Duodenal mucosa (tissue), 2 donors: ENCODE data around the gene CBLIF.
"Not testable (repeated sequence)": the region's sequence is repeated elsewhere in the genome, so short reads cannot be mapped to it uniquely, and the experiment has no call there.

Experiments used
- H3K27ac ChIP-seq: one replicate; pipeline ENCODE4 v1.7.0; 2013; ENCODE audit warnings: low read depth, low read length
- H3K27me3 ChIP-seq, 2 donors: one replicate each; pipeline ENCODE4 v1.7.0; 2013; ENCODE audit warnings: low read length in 2 of 2, control low read depth in 1 of 2; ENCODE audit not compliant: insufficient read depth in 2 of 2, control insufficient read depth in 1 of 2
- H3K36me3 ChIP-seq, 2 donors: one replicate each; pipeline ENCODE4 v1.7.0; 2013; ENCODE audit warnings: low read length in 2 of 2, control low read depth in 1 of 2; ENCODE audit not compliant: insufficient read depth in 2 of 2, control insufficient read depth in 1 of 2
- H3K4me1 ChIP-seq, 2 donors: one replicate each; pipeline ENCODE4 v1.7.0; 2013; ENCODE audit warnings: low read length in 2 of 2, control low read depth in 1 of 2; ENCODE audit not compliant: insufficient read depth in 2 of 2, control insufficient read depth in 1 of 2
- H3K4me3 ChIP-seq, 2 donors: one replicate each; pipeline ENCODE4 v1.7.0; 2013; ENCODE audit warnings: low read length in 2 of 2, low read depth in 1 of 2
- H3K9ac ChIP-seq, 2 donors: one replicate each; pipeline ENCODE4 v1.7.0; 2013; ENCODE audit warnings: low read length in 2 of 2, low read depth in 1 of 2
- H3K9me3 ChIP-seq, 2 donors: one replicate each; pipeline ENCODE4 v1.7.0; 2013; ENCODE audit warnings: low read length in 2 of 2, control low read depth in 1 of 2; ENCODE audit not compliant: control insufficient read depth in 1 of 2

CBLIF gene

DNA sequence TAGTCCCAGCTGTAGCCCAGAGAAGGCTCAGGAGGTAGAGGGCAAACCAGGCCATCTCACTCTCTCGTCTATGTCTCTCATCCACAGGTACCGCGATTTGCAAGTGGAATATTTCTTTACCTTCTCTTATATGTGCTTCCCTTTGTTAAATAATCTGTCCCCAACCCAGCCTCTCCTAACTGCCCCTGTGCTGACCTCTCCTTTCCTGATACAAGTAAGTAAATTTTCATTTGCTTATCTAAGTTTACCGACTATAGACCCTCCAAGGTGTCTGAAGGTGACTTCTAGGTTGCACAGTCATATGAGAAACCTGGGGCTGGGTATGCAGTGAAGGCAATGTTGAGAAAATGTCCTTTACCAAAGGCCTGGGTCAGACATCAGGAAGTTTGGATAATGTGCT lies at the start of gene CBLIF:
CBLIF (minus strand) TSS at position 101 of the 400 bp plus-strand sequence; CDS start at position 55, 46 bp downstream.
- Histone ChIP-seq H3K9me3 (no peaks in the 10 kb centered on the region), H3K27me3 (no peaks in the 10 kb centered on the region), H3K4me1 (peaks cover 4 to 7% of the 10 kb centered on the region in 2 donors), H3K27ac (no peak within 1 kb of the TSS), H3K9ac (no peak within 1 kb of the TSS), H3K36me3 (no peaks in the 10 kb centered on the region), H3K4me3 (no peak within 1 kb of the TSS)

DNA sequence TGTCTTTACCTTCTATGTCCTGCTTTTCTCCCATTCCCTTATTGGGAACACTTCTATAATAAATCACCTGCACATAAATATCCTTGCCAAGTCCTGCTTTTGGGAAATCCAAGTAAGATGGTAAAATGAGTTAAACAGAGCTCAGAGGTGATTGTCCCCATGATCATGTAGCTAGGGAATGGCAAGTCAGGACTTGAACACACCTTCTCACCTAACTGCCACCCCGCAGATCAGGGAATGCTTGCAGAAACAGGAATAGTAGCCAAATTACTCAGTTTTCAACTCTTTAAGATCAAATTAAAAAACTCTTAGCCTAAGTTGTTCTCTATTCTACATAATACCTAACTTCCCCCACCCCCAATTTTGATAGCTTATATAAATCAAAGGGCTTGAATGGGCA lies 49.3 kb upstream of the CBLIF start:
- no peak overlapping the region for H3K4me3 ChIP-seq
- H3K9ac ChIP-seq, result no peak overlapping the region
- H3K27ac ChIP-seq, result no peak overlapping the region
- no peaks in the 10 kb centered on the region for H3K36me3 ChIP-seq
- no peaks in the 10 kb centered on the region for H3K4me1 ChIP-seq
- no peaks in the 10 kb centered on the region for H3K27me3 ChIP-seq
- peaks cover 0 to 2% of the 10 kb centered on the region in 2 donors for H3K9me3 ChIP-seq

DNA sequence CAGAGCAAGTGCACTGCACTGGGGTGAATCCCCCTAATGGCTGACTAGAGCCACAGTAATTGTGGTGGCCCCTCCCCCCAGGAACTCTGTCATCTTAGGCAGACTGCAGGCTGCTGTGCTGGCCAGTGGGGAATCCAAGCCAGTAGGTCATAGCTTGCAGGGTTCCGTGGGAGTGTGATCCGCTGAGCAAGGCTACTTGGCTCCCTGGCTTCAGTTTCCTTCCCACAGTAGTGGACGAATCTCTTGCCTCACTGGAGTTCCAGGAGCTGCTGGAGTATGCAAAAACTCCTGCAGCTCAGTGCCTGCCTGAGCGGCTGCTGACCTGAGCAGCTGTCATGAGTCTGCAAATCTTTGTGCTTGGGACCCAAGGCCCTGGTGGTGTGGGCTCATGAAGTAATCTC lies 46.5 kb upstream of the CBLIF start:
- Histone ChIP-seq H3K36me3 (no peaks in the 10 kb centered on the region), H3K4me1 (no peaks in the 10 kb centered on the region), H3K4me3 (no peak overlapping the region), H3K27me3 (no peaks in the 10 kb centered on the region), H3K27ac (no peak overlapping the region), H3K9me3 (peaks cover 2 to 16% of the 10 kb centered on the region in 2 donors), H3K9ac (no peak overlapping the region)

DNA sequence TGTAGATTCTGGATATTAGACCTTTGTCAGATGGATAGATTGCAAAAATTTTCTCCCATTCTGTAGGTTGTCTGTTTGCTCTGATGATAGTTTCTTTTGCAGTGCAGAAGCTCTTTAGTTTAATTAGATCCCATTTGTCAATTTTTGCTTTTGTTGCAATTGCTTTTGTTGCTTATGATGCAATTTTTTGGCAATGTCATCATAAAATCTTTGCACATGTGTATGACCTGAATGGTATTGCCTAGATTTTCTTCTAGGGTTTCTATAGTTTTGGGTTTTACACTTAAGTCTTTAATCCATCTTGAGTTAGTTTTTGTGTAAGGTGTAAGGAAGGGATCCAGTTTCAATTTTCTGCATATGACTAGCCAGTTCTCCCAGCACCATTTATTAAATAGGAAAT lies 41.9 kb upstream of the CBLIF start:
- not testable (repeated sequence) for H3K36me3 ChIP-seq, H3K27ac ChIP-seq, H3K4me3 ChIP-seq, H3K9ac ChIP-seq, H3K27me3 ChIP-seq, H3K4me1 ChIP-seq
- peaks cover 4 to 16% of the 10 kb centered on the region in 2 donors for H3K9me3 ChIP-seq

DNA sequence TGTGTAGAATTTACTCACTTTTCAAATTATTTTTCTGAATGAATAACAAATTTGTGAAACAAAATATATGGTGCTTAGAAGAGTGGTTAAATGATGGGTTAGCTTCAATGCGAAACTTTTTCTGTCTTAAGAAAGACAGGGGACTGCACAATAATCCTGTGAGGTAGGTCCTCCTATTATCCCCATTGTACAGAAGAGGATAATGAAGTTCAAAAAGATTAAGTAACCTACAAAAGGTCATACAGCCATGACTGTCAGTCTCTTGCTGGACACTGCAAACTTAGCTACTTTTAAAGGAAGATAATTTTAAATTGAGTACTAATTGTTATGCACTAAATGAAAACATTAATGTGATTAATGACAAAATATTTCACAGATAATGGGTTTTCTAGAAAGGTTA lies 38.3 kb upstream of the CBLIF start:
- Histone ChIP-seq H3K36me3 (no peaks in the 10 kb centered on the region), H3K4me1 (no peaks in the 10 kb centered on the region), H3K9ac (no peak overlapping the region), H3K27me3 (no peaks in the 10 kb centered on the region), H3K9me3 (peaks cover 2 to 11% of the 10 kb centered on the region in 2 donors), H3K4me3 (no peak overlapping the region), H3K27ac (no peak overlapping the region)

DNA sequence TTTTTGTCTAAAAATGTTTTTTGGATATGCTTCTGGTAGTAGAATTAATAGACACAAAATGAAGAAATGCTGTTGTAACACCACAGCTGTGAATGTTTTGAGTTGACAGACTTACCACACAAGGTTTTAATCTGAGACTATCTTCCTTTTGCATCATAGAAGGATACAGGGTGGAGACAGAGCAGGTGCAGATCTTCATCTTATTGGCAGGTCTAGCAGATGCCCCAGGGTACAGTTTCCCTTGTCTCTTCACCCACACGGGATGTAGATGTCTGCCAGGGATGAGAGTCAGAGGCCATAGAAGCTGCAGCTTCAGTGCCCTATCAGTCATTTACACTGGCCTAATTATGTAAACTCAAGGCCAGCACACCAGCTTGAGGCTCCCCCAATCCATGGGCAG lies 34.3 kb upstream of the CBLIF start:
- no peak overlapping the region for H3K9ac ChIP-seq
- H3K27ac ChIP-seq, result no peak overlapping the region
- no peaks in the 10 kb centered on the region for H3K9me3 ChIP-seq
- peaks cover 0 to 4% of the 10 kb centered on the region in 2 donors for H3K4me1 ChIP-seq
- no peak overlapping the region for H3K4me3 ChIP-seq
- H3K36me3 ChIP-seq, result no peaks in the 10 kb centered on the region
- H3K27me3 ChIP-seq, result no peaks in the 10 kb centered on the region

DNA sequence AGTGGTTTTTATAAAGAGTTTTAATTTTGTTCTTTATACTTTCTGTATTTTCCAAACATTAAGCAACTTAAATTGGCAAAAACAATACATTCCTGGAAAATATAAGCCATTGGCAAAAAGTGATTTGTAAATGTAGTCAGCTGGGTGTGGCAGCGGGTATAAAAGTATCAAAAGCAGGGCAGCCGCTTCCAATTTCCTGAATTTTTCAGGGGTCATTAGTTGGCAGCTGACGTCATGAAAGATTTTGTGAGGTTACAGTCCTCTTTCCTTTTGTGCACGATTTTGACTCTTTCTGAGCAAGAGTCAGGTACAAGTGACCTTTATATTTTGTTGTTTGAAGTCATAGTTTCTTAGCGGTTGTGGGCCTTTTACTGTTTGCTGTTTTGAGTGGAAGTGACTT lies 33.3 kb upstream of the CBLIF start, which contains the start of gene OOSP3:
OOSP3 (plus strand) TSS at position 208 of the 400 bp plus-strand sequence; CDS start at position 235, 27 bp downstream.
- no peaks in the 10 kb centered on the region for H3K36me3 ChIP-seq
- H3K4me1 ChIP-seq, result peaks cover 0 to 4% of the 10 kb centered on the region in 2 donors
- H3K9ac ChIP-seq, result no peak within 1 kb of the TSS
- no peak within 1 kb of the TSS for H3K27ac ChIP-seq
- H3K4me3 ChIP-seq, result no peak within 1 kb of the TSS
- no peaks in the 10 kb centered on the region for H3K27me3 ChIP-seq
- no peaks in the 10 kb centered on the region for H3K9me3 ChIP-seq

DNA sequence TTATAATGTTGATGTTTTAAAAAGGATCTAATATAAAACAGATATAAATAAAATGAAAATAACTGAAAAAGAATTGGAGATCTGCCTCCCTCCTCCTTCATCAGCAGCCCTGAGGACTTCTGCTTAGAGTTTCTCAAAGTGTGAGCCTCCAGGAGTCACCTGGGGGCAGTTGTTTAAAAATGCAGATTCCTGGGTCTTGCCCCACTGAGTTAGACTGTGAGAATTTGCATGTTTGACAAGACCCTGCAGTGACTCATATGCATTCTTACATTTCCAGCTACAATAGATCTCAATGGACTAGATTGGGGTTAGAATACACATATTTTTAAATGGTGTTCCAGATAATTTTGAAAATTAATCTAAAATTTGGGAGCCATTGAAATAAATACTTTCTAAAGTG lies 32.5 kb upstream of the CBLIF start:
- Histone ChIP-seq H3K27ac (no peak overlapping the region), H3K4me3 (no peak overlapping the region), H3K4me1 (peaks cover 0 to 4% of the 10 kb centered on the region in 2 donors), H3K36me3 (no peaks in the 10 kb centered on the region), H3K9me3 (no peaks in the 10 kb centered on the region), H3K9ac (no peak overlapping the region), H3K27me3 (no peaks in the 10 kb centered on the region)

DNA sequence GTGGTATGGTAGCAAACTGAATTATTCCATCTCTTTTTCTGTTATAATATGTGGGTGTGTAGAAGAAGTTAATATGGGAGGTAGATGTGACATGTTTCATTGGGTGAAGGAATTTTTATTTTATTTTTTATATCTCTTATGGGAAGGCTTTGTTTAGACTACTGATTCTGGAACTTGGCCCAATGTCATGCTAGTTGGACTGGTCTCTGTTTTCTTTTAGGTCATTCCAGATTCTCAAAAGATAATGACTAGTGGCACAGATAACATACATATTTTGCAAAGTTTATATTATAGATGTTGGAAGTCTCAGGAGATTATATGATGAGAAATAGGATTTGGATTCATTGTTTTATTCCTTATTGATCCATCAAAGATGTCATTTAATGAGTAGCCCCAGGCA lies 32.0 kb upstream of the CBLIF start:
- Histone ChIP-seq H3K36me3 (no peaks in the 10 kb centered on the region), H3K4me1 (peaks cover 0 to 4% of the 10 kb centered on the region in 2 donors), H3K27me3 (no peaks in the 10 kb centered on the region), H3K4me3 (no peak overlapping the region), H3K9ac (no peak overlapping the region), H3K9me3 (no peaks in the 10 kb centered on the region), H3K27ac (no peak overlapping the region)

DNA sequence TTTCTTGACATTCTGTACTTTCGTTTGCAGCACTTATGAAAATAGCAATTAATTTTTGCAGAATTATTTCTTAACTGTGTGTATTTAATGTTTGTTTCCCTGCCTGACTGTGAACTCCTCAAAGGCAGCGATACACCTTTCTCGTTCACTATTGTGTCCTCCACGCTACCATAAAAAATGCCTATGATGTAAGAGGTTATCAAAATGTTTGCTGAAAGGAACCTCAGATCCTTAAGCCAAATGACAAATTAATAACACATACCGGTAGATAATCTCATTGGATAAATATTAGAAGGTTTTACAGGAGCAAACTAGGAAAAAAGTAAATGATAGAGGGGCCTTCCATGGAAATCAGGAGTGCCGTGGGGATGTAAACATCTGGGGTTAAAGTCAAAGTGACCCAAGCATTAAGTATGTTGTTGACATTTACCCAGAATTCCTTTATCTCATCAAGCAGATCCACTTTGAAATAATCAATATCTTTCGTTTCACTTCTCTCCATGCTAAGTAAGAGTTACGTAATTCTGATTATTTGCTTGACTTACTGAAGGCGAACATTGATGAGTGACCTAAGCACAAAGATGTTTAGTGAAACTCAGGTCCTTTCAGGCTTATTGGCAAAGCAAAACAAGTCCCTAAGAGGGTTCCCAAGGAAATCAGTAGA lies 30.7 kb upstream of the CBLIF start:
- peaks cover 0 to 4% of the 10 kb centered on the region in 2 donors for H3K4me1 ChIP-seq
- H3K27ac ChIP-seq, result no peak overlapping the region
- no peaks in the 10 kb centered on the region for H3K27me3 ChIP-seq
- peak overlapping the region; percentile 8 to 17 for H3K4me3 ChIP-seq
- H3K9me3 ChIP-seq, result no peaks in the 10 kb centered on the region
- H3K9ac ChIP-seq, result no peak overlapping the region
- H3K36me3 ChIP-seq, result no peaks in the 10 kb centered on the region
